Smooth muscle cell (in vitro differentiated cells): Measurements from ENCODE around the gene ITPR2. TPM values are rescaled to one million over a fixed set of nuclear protein-coding genes. Genes with fewer than 3 reads are reported as not detected.

Source experiments
- DNase-seq: peaks from one replicate; lab custom pipeline; 2025; ENCODE audit not compliant: unreplicated experiment; lab: John Stamatoyannopoulos, UW
- H2AFZ ChIP-seq: fragments of 200-600 bp; sonication (generic); 2 replicates; pipeline ENCODE4 v1.6.0; 2016; ENCODE audit warnings: antibody characterized with exemption, low read depth, mild to moderate bottlenecking
- H3F3A ChIP-seq: fragments of 200-600 bp; sonication (generic); 2 replicates; pipeline ENCODE4 v1.6.0; 2017; ENCODE audit warnings: antibody characterized with exemption, low read depth
- H3K27ac ChIP-seq: fragments of 200-600 bp; sonication (generic); 2 replicates; pipeline ENCODE4 v1.5.1; 2016; ENCODE audit warnings: low read depth, mild to moderate bottlenecking
- H3K27me3 ChIP-seq: fragments of 200-600 bp; sonication (generic); 2 replicates; pipeline ENCODE4 v1.6.1; 2016; ENCODE audit warnings: low read depth, mild to moderate bottlenecking
- H3K36me3 ChIP-seq: fragments of 200-600 bp; sonication (generic); 2 replicates; pipeline ENCODE4 v1.5.1; 2016; ENCODE audit warnings: low read depth
- H3K4me1 ChIP-seq: fragments of 200-600 bp; sonication (generic); 2 replicates; pipeline ENCODE4 v1.5.1; 2016; ENCODE audit warnings: low read depth
- H3K4me2 ChIP-seq: fragments of 200-600 bp; sonication (generic); 2 replicates; pipeline ENCODE4 v1.6.0; 2016; ENCODE audit warnings: mild to moderate bottlenecking
- H3K4me3 ChIP-seq: fragments of 200-600 bp; sonication (generic); 2 replicates; pipeline ENCODE4 v1.5.1; 2016; ENCODE audit warnings: mild to moderate bottlenecking
- H3K79me2 ChIP-seq: fragments of 200-600 bp; sonication (generic); 2 replicates; pipeline ENCODE4 v1.6.0; 2016; ENCODE audit warnings: low read depth, mild to moderate bottlenecking
- H3K9ac ChIP-seq: fragments of 200-600 bp; sonication (generic); 2 replicates; pipeline ENCODE4 v1.6.0; 2016; ENCODE audit warnings: low read depth
- H3K9me3 ChIP-seq: fragments of 200-600 bp; sonication (generic); replicated peaks from 2 replicates; pipeline ENCODE4 v1.5.1; 2016; ENCODE audit warnings: low read depth
- H4K20me1 ChIP-seq: fragments of 200-600 bp; sonication (generic); 2 replicates; pipeline ENCODE4 v1.6.0; 2016; ENCODE audit warnings: low read depth
- WGBS: methylation state at CpG from one replicate; pipeline ENCODE4 v1.1.7; 2016; ENCODE audit warnings: low lambda C conversion rate; 5-methylcytosine and 5-hydroxymethylcytosine counted together
- polyA plus RNA-seq: library from polyadenylated mRNA; unstranded; fragments of >200 nt; fragmentation: Nextera tagmentation; extraction: Ambion mirVana; gene quantifications from 2 replicates; pipeline ENCODE4 v1.2.1, GENCODE V29; 2016
- total RNA-seq: library from RNA; depleted of rRNA; stranded (reverse); fragments of >200 nt; gene quantifications from 2 replicates; pipeline ENCODE4 v1.2.3, GENCODE V29; 2014
- TF ChIP-seq, protein P1 (sequence below): fragments of 200-600 bp; sonication (generic); IDR thresholded peaks from 2 replicates; pipeline ENCODE4 v1.5.1; 2017; ENCODE audit warnings: borderline replicate concordance, mild to moderate bottlenecking, antibody characterized with exemption; ENCODE audit not compliant: insufficient read depth, poor library complexity, severe bottlenecking

ITPR2 gene
- total and polyA plus RNA-seq, 2 experiments from 2014 or later: 6.8 to 17.4 TPM

DNA sequence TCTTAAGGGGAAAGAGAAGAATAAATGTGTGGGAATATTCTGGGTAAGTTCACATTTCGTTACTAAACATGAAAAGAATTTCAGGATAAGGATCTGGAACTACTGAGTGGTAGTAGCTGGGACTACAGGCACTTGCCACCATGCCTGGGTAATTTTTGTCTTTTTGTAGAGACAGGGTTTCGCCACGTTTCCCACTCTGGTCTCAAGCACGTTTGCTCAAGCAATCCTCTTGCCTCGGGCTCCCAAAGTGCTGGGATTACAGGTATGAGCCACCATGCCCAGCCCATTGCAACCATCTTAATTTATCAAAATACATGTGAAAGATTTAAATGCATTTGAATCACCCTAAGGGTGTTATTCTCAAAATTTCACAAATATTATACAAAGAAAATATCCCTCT is 26.4 kb downstream of the ITPR2 start:
- no peak overlapping the region for H3K9ac ChIP-seq
- peaks cover 6% of the 10 kb centered on the region for H3K4me1 ChIP-seq
- no peak overlapping the region for H3K27ac ChIP-seq
- no peak overlapping the region for H3K4me2 ChIP-seq
- H4K20me1 ChIP-seq: no peaks in the 10 kb centered on the region
- peaks cover 26% of the 10 kb centered on the region for H3K79me2 ChIP-seq
- TF ChIP-seq, protein P1, sequence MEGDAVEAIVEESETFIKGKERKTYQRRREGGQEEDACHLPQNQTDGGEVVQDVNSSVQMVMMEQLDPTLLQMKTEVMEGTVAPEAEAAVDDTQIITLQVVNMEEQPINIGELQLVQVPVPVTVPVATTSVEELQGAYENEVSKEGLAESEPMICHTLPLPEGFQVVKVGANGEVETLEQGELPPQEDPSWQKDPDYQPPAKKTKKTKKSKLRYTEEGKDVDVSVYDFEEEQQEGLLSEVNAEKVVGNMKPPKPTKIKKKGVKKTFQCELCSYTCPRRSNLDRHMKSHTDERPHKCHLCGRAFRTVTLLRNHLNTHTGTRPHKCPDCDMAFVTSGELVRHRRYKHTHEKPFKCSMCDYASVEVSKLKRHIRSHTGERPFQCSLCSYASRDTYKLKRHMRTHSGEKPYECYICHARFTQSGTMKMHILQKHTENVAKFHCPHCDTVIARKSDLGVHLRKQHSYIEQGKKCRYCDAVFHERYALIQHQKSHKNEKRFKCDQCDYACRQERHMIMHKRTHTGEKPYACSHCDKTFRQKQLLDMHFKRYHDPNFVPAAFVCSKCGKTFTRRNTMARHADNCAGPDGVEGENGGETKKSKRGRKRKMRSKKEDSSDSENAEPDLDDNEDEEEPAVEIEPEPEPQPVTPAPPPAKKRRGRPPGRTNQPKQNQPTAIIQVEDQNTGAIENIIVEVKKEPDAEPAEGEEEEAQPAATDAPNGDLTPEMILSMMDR: no peak
- no peaks in the 10 kb centered on the region for H3K27me3 ChIP-seq
- no peaks in the 10 kb centered on the region for H3K36me3 ChIP-seq
- no peak overlapping the region for H3K4me3 ChIP-seq
- 88% methylated on average over 5 of the region's 5 CpGs for WGBS
- no peak overlapping the region for H2AFZ ChIP-seq
- H3K9me3 ChIP-seq: no peaks in the 10 kb centered on the region
- no peak for DNase-seq
- peaks cover 8% of the 10 kb centered on the region for H3F3A ChIP-seq

GRCh38 chr12:26805401-26805971 is 27.5 kb downstream of the ITPR2 start:
- H3K4me3 ChIP-seq: no peak overlapping the region
- H3F3A ChIP-seq: peaks cover 4% of the 10 kb centered on the region
- no peaks in the 10 kb centered on the region for H3K27me3 ChIP-seq
- DNase-seq: no peak
- H3K79me2 ChIP-seq: peaks cover 26% of the 10 kb centered on the region
- no peaks in the 10 kb centered on the region for H3K9me3 ChIP-seq
- H3K36me3 ChIP-seq: no peaks in the 10 kb centered on the region
- H3K4me2 ChIP-seq: no peak overlapping the region
- no peak overlapping the region for H2AFZ ChIP-seq
- H4K20me1 ChIP-seq: no peaks in the 10 kb centered on the region
- 95% methylated on average over 5 of the region's 5 CpGs for WGBS
- H3K9ac ChIP-seq: no peak overlapping the region
- no peak overlapping the region for H3K27ac ChIP-seq
- peaks cover 6% of the 10 kb centered on the region for H3K4me1 ChIP-seq
- TF ChIP-seq, protein P1: no peak

DNA sequence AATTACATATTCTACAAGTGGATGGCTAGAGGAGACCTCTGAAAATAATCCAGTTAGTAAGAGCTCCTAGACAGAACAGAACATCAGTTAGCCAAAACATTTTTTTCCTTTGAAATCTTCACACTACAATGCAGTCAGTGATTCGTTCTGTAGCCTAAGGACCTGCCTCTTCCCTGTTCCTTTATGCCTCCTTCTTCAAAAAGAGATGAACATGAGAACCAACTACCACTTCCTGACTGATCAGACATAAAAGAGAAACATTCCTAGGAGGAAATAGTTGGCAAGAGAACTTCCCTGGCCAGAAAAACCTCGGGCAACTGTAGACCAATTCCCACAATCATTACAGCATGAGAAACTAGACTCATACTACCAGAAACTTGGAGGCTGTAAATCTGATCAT is 29.4 kb downstream of the ITPR2 start:
- WGBS: 55% methylated on average over 2 of the region's 2 CpGs
- TF ChIP-seq, protein P1: no peak

DNA sequence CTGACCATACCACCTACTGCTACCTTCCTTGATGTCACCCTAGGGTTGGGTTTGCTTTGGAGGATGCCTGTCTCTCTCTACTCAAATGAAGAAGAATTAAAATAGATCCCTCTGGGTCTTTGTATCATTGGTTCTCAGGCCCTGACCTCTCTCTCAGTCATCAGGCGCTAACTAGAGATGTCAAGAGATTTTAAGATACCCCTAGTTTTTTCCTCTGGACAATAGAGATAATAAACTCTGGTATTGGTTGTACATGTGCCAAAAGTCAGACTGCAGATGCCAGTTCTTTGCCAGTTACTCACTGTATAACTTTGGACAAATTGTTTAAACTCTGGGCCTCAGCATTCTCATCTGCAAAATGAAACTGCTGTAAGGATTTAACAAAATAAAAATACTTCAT is 31.5 kb downstream of the ITPR2 start:
- 100% methylated on average over 1 of the region's 1 CpG for WGBS
- DNase-seq: no peak
- no peaks in the 10 kb centered on the region for H3K9me3 ChIP-seq
- H3K27me3 ChIP-seq: no peaks in the 10 kb centered on the region
- peaks cover 5% of the 10 kb centered on the region for H3F3A ChIP-seq
- TF ChIP-seq, protein P1: no peak
- H4K20me1 ChIP-seq: peaks cover 9% of the 10 kb centered on the region
- no peak overlapping the region for H3K4me2 ChIP-seq
- H3K27ac ChIP-seq: no peak overlapping the region
- H3K79me2 ChIP-seq: peaks cover 22% of the 10 kb centered on the region
- no peaks in the 10 kb centered on the region for H3K36me3 ChIP-seq
- no peak overlapping the region for H3K4me3 ChIP-seq
- no peak overlapping the region for H2AFZ ChIP-seq
- no peaks in the 10 kb centered on the region for H3K4me1 ChIP-seq
- H3K9ac ChIP-seq: no peak overlapping the region

More for the DNA sequence above, 29.4 kb downstream of the ITPR2 start:
- Histone ChIP-seq H3K79me2 (peaks cover 26% of the 10 kb centered on the region), H3K4me2 (no peak overlapping the region), H4K20me1 (peaks cover 9% of the 10 kb centered on the region), H3K4me1 (no peaks in the 10 kb centered on the region), H3K9ac (no peak overlapping the region), H3K27me3 (no peaks in the 10 kb centered on the region), H3K9me3 (no peaks in the 10 kb centered on the region), H2AFZ (no peak overlapping the region), H3K4me3 (no peak overlapping the region), H3F3A (peaks cover 5% of the 10 kb centered on the region), H3K36me3 (no peaks in the 10 kb centered on the region), H3K27ac (peak overlapping the region; percentile 17)
- no peak for DNase-seq
